HG02571 (cell line): Measurements from ENCODE around the gene KRTAP10-2.
"Not testable (repeated sequence)": the region's sequence is repeated elsewhere in the genome, so short reads cannot be mapped to it uniquely, and the experiment has no call there.

Experiments used
- ATAC-seq: cut with Tn5 transposase; IDR thresholded peaks from one replicate; pipeline ENCODE4 v1.9.1; 2021; ENCODE audit warnings: mild to moderate bottlenecking, moderate library complexity; ENCODE audit not compliant: unreplicated experiment

The KRTAP10-2 gene

DNA sequence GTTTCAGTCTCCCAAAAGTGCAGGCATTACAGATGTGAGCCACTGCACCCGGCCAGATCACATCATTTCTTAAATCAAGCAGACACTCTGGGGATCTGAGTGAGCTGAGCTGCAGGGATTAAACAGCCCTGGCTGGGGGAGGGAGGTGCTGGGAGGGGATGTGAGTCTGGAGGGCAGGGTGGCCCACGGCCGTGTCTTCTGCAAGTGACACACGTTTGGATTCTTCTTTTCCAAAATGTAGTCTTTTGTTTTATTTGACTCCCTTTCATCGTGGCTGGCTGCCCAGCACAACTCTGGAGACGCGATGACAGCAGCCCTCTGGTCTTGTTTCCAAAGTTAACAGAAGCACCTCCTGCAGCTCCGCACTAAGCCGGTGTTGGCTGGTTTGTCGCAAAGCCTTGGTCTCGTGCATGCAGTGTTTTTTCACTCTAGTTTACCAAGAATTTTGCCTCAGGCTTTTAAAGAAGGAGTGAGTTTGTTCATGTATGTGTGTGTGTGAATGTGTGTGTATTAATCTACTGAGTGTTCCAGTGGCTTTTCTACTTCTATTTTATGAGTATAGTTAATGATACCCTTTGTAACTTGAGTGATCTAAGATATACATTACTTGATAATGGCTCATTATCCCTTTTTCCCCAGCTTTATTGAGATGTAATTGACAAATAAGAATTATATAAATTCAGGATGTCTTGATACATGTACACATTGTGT, 31.9 kb upstream of the KRTAP10-2 start:
- no peak for ATAC-seq

DNA sequence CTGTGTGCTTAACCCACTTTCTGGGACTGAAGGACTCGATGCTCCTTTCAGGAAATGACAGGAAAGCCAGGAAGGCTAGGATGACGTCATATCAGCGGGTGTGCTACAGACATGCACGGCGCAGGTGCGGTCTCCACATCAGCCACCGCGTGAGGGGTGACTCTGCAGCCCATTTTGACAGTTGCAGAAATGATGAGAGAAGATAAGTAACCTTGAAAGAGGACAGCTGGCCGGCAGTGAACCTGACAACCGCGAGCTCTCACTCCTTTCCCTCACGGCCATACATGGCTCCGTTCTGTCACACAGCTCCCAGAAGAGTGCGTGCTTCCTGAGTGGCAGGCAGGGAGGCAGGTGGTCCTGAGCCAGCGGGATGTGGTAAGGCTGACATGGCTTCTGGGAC, 30.8 kb upstream of the KRTAP10-2 start:
- no peak for ATAC-seq

DNA sequence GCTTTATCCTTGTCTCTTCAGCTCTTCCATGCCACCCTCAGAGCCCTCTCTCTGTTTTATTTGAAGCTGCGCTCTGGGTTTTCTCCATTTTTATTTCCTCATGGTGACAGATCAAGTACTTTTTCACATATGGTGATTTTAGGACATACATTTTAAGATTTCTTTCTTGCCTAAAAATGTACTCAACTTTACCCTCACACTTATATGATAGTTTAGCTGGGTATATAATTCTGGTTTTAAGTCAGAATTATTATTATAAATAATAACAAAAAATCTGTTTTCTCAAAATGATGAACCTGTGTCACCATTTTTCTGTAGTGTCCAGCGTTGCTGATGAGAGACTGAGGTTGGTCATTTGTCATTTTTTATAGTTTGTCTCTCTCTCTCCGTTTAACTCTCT, 29.9 kb upstream of the KRTAP10-2 start:
- no peak for ATAC-seq

DNA sequence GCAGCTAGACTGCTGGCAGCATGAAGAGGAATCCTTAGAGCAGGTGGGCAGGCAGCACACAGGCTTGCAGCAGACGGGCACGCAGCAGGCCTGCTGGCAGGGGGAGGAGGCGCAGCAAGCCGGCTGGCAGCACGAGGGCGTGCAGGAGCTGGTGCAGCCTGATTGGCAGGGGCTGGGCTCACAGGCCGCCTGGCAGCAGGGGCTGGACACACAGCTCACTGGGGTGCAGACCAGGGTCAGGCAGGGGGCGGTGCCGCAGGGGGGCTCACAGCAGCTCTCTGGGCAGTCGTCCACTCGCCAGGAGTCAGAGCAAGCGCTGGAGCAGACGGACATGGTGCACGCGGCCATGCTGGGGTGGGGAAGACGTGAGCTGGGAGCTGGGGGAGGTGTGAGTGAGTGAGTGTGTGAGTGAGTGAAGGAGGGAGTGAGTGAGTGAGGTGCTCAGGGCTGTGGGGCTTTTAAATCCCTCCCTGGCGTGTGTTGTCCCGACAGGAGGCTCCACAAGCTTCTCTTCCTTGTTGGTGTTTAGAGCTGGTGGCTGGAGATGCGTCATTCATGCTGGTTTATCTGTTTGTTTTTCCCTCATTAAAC, 29.0 kb upstream of the KRTAP10-2 start, which contains the start of gene KRTAP10-5:
KRTAP10-5 (minus strand) TSS at position 374 of the 591 bp plus-strand sequence; CDS start at position 348, 26 bp downstream.
- ATAC-seq: not testable (repeated sequence)

DNA sequence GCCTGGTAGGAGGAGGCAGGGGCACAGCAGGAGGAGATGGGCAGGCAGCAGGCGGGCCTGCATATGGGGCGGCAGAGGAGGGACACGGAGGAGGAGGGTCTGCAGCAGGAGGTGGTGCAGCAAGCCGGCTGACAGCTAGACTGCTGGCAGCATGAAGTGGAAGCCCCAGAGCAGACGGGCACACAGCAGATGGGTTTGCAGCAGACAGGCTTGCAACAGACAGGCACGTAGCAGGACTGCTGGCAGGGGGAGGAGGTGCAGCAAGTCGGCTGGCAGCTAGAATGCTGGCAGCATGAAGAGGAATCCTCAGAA, 28.5 kb upstream of the KRTAP10-2 start:
- no peak for ATAC-seq

DNA sequence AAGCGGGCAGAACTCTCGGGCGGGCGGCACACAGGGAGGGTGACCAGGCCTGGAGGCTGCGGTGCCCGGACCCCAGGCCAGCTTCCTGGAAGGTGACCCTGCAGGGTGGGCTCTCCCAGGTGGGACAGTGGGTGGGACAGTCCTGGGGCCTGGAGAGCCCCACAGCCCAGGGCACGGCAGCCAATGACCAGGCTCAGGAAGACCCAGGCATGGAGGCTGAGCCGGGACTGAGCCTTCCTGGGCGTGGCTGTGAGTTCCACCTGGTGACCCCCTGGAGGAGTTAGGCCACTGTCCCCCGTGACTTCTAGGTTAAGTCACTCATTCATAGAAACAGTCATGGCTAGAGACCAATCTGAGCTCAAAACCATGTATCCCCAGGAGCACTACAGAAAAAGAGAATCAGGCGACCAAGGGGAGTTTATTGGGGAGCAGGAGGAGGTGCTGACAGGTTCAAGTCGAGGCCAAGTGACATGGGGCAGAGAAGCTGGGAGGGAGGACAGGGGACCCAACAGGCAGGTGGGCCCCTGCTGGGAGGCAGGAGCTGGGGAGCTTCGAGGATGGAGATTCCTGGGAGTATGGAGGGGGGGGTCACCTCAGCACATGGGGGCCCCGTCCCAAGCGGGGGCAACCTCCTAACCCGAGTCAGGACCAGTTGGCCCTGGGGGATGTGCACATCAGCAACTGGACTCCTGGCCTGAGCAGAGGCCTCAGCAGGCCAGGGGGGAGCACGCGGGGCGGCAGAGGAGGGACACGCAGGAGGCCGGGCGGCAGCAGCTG, 27.9 kb upstream of the KRTAP10-2 start:
- no peak for ATAC-seq

DNA sequence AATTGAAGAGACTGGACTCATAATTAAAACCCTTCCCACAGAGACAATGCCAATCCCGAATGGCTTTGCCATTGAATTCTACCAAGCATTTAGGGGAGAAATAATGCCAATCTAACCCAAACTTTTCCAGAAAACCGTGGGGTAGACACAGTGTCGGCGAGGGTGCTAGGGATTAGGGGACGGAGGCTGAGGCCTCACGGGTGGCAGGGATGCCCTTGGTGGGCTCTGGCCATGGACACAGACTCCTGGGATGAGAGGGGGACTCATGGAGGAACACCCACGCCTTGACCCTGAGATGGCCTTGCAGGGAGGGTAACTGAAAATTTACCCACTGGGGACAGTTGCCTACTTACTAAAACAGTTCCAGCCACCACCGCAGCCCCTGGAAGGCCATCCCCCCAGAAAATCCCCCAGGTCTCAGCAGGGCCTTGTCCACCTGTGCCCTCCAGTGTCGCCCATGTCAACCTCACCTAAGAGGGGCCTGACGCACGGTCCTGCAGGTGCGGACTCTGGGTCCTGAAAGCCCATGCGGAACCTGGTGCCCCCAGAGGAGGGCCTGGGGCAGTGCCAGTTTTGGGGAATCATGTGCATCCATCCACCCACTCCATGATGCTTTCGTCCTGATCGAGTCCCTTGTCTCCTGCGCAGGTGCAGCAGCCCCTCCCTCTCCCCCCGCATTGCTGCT, 27.2 kb upstream of the KRTAP10-2 start:
- no peak for ATAC-seq

DNA sequence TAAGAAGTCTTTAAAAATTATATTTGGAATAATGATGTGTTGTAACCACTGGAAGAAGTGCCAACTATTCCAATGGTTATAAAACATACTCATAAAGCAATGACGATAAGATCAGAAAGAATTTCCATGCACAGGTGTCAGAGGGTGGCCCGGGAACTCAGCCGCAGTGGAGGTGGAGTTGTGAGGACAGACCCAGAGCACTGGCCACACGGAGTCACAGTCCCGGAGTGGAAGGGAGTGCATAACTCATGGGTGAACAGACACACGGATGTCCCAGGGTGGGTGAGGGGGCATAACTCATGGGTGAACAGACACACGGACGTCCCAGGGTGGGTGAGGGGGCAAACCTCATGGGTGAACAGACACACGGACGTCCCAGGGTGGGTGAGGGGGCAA, 24.7 kb upstream of the KRTAP10-2 start:
- ATAC-seq: no peak

DNA sequence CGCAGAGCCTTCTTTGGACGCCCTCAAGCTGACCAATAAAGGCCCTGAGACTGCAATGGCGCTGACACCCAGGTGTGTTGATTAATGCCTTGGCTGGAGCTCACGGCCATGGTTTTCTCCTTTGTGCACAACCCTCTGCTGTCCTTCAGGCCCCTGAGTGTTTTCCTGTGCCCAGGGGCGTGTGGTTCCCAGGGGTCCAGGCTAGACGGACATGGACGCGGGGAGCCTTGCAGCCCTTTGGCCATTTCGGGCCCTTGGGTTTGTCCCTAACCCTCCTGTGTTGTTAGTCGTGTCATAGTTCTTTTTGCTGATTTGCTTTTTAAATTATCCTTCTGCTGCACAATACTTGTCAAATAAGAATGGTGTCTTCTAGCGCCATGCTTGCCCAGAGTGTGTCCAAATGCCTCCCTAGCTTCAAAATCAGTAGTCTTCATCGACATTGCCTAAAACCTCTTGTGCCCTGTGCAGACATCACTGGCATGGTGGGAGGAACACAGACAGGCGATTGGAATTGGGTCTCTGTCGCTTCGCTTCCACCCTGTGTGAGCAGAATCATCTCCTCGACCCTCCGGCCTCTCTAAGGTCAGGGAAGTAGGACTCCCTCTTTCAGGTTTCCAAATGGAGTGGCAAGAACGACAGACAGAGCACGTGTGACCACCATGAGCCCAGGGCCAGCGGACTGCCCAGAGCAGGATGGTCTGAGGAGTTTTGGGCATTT, 24.2 kb upstream of the KRTAP10-2 start:
- no peak for ATAC-seq

DNA sequence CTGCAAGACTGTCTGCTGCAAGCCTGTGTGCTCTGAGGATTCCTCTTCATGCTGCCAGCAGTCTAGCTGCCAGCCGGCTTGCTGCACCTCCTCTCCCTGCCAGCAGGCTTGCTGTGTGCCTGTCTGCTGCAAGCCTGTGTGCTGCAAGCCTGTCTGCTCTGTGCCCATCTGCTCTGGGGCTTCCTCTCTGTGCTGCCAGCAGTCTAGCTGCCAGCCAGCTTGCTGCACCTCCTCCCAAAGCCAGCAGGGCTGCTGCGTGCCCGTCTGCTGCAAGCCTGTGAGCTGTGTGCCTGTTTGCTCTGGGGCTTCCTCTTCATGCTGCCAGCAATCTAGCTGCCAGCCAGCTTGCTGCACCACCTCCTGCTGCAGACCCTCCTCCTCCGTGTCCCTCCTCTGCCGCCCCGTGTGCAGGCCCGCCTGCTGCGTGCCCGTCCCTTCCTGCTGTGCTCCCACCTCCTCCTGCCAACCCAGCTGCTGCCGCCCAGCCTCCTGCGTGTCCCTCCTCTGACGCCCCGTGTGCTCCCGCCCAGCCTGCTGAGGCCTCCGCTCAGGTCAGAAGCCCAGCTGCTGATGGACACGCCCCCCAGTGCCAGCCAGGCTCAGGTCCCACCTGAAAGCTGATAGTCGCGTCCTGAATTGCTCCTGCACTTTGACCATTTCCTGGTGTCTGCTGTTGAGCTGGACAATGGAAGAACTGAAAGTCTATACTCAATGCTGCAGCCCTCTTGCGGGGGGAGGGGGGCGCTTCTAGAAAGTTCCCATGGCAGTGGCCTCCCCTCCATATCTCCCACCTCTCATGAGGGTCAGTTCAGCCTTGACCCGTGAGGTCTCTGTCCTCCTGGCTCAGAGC, 23.4 kb upstream of the KRTAP10-2 start:
- ATAC-seq: no peak

DNA sequence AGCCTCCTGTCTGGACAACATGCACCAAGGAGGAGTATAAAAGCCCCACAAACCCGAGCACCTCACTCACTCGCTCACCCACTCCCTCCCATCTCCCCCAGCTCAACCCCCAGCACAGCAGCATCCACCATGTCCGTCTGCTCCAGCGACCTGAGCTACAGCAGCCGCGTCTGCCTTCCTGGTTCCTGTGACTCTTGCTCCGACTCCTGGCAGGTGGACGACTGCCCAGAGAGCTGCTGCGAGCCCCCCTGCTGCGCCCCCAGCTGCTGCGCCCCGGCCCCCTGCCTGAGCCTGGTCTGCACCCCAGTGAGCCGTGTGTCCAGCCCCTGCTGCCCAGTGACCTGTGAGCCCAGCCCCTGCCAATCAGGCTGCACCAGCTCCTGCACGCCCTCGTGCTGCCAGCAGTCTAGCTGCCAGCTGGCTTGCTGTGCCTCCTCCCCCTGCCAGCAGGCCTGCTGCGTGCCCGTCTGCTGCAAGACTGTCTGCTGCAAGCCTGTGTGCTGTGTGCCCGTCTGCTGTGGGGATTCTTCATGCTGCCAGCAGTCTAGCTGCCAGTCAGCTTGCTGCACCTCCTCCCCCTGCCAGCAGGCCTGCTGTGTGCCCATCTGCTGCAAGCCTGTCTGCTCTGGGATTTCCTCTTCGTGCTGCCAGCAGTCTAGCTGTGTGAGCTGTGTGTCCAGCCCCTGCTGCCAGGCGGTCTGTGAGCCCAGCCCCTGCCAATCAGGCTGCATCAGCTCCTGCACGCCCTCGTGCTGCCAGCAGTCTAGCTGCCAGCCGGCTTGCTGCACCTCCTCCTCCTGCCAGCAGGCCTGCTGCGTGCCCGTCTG, 22.5 kb upstream of the KRTAP10-2 start, which contains the start of gene KRTAP10-4:
KRTAP10-4 (plus strand) TSS at position 100 of the 827 bp plus-strand sequence; CDS start at position 130, 30 bp downstream.
- ATAC-seq: not testable (repeated sequence)

DNA sequence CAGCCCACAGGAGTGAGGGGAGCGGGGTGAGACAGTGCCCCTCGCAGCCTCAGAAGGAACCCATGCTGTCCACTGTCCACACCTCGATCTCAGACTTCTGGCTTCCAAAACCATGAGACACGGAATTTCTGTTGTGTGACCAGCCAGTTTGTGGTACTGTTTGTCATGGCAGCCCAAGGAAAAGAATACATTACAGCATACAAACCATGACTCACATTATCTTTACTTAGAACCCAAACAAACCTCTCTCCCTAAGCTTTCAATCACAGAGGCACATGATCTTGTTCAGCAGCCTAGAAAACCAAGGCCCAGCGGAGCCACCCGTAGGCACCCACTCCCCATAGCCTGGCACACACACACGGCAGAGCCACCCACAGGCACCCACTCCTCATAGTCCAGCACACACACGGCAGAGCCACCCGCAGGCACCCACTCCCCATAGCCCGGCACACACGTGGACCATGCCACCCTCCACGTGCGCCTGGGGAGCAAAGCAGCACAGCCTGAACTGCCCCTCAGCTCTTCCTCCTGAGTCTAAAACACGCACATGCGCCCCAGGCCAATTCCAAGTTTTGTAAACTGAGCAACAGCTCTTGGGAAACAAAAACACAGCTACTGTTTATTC, 21.8 kb upstream of the KRTAP10-2 start:
- ATAC-seq: no peak

DNA sequence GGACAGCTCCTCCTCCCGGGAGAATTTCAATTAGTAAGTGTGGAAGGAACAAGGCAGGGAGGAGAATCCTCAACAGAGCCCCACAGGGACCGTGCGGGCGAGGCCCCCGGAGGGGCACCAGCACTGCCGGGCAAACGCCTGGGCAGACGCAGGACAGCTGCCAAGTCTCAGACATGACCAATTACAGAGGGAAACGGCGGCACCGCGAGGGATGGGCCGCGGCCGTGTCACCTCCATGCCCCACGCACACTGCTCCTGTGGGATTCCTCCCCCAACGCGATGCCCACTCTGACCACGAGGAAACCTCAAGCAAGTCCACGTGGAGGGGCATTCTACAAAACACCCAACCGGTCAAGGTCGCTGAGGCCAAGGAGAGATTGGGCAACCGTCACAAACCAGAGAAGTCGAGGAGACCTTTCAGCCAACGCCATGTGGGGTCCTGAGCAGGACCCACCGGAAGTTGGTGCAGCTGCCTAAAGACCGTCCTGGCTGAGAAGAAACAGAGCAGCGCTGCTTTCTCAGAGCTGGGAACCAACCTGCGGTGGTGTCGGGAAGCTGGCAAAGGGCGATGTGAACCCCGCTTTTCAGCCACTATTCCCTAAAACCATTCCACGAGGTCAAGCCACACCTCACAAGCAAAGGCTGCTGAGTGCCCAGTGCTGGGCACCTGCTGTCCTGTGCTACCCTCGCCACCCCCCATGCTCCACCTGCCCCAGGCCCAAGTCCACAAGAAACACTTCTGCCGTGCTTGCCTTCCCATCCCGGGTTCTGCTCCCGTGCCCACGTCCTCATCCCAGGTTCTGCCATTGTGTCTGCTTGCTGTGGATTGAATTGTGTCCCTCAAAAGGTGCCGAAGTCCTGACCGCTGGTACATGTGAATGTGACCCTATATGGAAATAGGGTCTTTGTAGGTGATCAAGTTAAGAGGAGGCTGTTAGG, 20.8 kb upstream of the KRTAP10-2 start:
- no peak for ATAC-seq

DNA sequence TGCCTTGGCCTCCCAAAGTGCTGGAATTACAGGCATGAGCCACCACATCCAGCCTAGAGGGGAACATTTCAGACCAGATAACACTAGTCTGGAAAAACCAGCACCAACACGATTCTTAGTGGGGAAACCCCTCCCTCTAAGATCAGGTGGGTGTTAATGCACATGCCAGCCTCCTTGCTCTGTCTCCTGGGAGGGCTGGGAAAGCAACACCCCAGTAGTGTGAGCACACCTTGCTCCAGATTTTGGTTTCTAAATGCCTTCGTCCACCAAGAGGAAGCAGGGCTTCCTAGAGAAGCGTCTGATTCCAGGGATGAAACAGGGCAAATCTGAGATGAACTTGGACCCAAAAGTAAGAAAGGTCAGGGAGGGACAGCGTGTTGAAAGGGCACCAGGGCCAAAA, 20.0 kb upstream of the KRTAP10-2 start:
- ATAC-seq: no peak

DNA sequence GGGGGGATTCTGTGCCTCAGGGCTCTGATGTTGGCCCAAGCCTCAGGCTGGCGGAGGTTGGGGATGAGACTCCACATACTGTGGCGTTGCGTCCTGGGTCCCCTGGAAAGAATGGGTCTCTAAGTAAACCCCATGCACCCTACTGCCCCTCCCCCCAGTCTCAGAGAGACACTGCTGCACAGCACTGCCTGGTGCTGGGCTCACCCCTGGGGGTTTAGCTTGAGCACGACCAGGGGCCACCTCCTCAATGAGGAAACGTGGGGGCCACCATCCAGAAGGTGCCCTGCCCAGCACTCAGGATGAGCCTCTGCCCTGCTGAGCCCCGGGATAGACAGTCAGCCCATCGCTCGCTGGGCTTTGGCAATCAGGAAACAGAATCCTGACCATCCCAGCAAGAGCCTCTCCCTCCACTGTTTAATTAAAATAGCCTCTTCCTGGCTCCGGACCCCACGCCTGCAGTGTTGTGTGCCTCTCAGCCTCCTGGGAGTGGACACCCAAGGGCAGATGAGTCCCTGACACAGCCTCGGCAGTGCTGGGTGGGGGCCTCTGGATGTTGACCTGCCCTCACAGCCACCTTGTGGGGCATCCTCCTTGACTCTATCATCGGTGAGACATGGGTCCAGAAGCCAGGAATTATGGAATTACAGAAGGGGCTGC, 18.7 kb upstream of the KRTAP10-2 start:
- ATAC-seq: no peak

DNA sequence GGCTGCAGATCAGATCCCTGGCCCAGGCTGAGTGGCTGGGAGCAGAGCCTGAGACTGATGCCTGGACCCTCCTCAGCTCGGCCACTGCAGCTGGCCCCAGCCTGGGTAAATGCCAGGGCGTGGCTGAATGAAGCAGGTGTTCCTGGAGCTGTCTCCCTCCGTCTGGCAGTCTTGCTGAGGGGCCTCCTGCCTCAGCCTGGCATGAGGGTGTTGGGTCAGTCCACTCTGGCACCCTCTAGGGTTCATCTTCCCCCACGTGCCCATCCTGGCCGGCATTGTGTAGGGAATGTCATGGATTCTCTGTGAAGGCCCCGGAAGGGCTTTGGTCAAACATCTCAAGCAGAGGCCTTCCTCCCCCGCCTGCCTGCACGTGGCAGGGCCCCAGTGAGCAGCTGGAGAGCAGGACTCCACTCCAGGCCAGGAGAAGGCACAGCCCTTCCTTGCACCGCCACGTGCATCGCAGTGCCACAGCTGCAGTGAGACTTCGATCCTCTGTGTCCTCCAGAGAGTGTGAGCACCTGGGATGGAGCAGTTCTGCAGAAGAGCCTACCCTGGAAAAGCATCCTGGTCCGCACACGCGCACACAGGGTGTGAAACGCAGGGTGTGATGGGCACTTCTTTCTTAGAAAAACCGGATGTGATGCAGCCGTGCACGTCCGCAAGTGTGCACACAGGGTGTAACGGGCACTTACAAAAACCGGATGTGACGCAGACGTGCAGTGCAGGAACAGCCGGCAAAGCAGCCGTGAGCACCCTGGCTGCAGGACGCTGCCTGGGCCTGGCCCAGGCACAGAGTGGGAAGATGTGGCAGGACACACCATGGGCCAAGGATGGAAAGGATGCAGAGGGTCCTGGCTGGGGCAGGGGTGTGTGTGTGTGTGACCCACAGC, 17.6 kb upstream of the KRTAP10-2 start:
- ATAC-seq: no peak
